ENCODE measurements around the gene GCSAML.

DNA sequence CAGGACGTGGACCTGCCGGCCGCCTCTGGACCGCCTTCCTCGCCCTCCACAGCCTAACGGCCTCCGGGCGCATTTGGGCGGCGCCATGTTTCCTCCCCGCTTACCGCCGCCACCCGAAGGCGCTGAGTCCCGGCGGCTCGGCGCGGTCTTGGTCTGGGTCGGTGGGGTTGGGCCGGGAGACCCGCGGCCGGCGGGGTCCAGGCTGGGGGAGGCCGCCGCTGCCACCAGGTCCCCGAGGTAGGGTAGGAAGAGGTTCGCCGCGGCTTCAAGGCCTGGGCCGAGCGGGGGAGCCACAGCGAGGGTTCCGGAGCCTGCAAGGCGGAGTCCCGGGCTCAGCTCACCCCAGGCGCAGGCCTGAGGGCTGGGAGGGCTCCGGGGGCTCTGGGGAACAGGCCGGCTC is 18.1 kb upstream of the GCSAML start:
- TF ChIP-seq, protein P1, sequence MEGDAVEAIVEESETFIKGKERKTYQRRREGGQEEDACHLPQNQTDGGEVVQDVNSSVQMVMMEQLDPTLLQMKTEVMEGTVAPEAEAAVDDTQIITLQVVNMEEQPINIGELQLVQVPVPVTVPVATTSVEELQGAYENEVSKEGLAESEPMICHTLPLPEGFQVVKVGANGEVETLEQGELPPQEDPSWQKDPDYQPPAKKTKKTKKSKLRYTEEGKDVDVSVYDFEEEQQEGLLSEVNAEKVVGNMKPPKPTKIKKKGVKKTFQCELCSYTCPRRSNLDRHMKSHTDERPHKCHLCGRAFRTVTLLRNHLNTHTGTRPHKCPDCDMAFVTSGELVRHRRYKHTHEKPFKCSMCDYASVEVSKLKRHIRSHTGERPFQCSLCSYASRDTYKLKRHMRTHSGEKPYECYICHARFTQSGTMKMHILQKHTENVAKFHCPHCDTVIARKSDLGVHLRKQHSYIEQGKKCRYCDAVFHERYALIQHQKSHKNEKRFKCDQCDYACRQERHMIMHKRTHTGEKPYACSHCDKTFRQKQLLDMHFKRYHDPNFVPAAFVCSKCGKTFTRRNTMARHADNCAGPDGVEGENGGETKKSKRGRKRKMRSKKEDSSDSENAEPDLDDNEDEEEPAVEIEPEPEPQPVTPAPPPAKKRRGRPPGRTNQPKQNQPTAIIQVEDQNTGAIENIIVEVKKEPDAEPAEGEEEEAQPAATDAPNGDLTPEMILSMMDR (IDR thresholded peaks at IDR 0.05; ENCODE audit: insufficient read depth, low read length, poor library complexity, severe bottlenecking) = no peak
- TF ChIP-seq EZH2phosphoT487 (conservative IDR thresholded peaks at IDR 0.05; ENCODE audit: low read length) = no peak

Data from SU-DHL-6 (cell line).